ENCODE data around the gene SLC36A1. TPM values are rescaled to one million over a fixed set of nuclear protein-coding genes. Genes with fewer than 3 reads are reported as not detected.

Gene SLC36A1
- total and polyA plus RNA-seq, 8 donors = 4.0 to 34.5 (median 5.6) TPM

GRCh38 chr5:151483176-151483575 lies 35.8 kb downstream of the SLC36A1 start:
- no peak for DNase-seq
- intact Hi-C loops (cut with DNase I) = no loop called here
- no peaks in the 10 kb centered on the region for H3K27me3 ChIP-seq
- peak overlapping the region in 1 of 2 donors; percentile 77 for H3K27ac ChIP-seq
- peaks cover 0 to 32% of the 10 kb centered on the region in 2 donors for H3K4me1 ChIP-seq
- H3K36me3 ChIP-seq = peaks cover 0 to 73% of the 10 kb centered on the region in 2 donors
- no peaks in the 10 kb centered on the region for H3K9me3 ChIP-seq
- H3K4me3 ChIP-seq = no peak overlapping the region
- peak; percentile 81 for ATAC-seq
- TF ChIP-seq CTCF (IDR thresholded peaks at IDR 0.05) = no peak

GRCh38 chr5:151483647-151484046 lies 36.2 kb downstream of the SLC36A1 start:
- TF ChIP-seq CTCF (IDR thresholded peaks at IDR 0.05) = no peak
- peak; percentile 75 for ATAC-seq
- no peak overlapping the region for H3K4me3 ChIP-seq
- peak in 1 of 4 donors; percentile 46 for DNase-seq
- peaks cover 0 to 73% of the 10 kb centered on the region in 2 donors for H3K36me3 ChIP-seq
- H3K9me3 ChIP-seq = no peaks in the 10 kb centered on the region
- H3K4me1 ChIP-seq = peaks cover 0 to 32% of the 10 kb centered on the region in 2 donors
- H3K27me3 ChIP-seq = no peaks in the 10 kb centered on the region
- intact Hi-C loops (cut with DNase I) = no loop called here
- peak overlapping the region in 1 of 2 donors; percentile 77 for H3K27ac ChIP-seq

- intact Hi-C loops (cut with DNase I) = no loop called here
- H3K36me3 ChIP-seq = peaks cover 0 to 68% of the 10 kb centered on the region in 2 donors
- no peak overlapping the region for H3K4me3 ChIP-seq
- no peak overlapping the region for H3K27ac ChIP-seq
- no peak for TF ChIP-seq CTCF (IDR thresholded peaks at IDR 0.05)
- H3K9me3 ChIP-seq = no peaks in the 10 kb centered on the region
- H3K4me1 ChIP-seq = peaks cover 0 to 32% of the 10 kb centered on the region in 2 donors
- no peak for ATAC-seq
- no peak for DNase-seq
- no peaks in the 10 kb centered on the region for H3K27me3 ChIP-seq
Measured at GRCh38 chr5:151487544-151487943, 40.1 kb downstream of the SLC36A1 start.

- peaks cover 0 to 54% of the 10 kb centered on the region in 2 donors for H3K36me3 ChIP-seq
- no peak for TF ChIP-seq CTCF (IDR thresholded peaks at IDR 0.05)
- ATAC-seq (no peak), DNase-seq (no peak)
- no peak overlapping the region for H3K4me3 ChIP-seq
- no peaks in the 10 kb centered on the region for H3K9me3 ChIP-seq
- no peak overlapping the region for H3K27ac ChIP-seq
- peaks cover 0 to 24% of the 10 kb centered on the region in 2 donors for H3K4me1 ChIP-seq
- intact Hi-C loops (cut with DNase I) = loop anchor here in 1 of 2 donors (10.0 kb wide), 1 partner anchor 46 kb away; the partner anchor contains the start of gene SLC36A1
- H3K27me3 ChIP-seq = no peaks in the 10 kb centered on the region
Measured at GRCh38 chr5:151490627-151491026, 43.2 kb downstream of the SLC36A1 start.

- H3K27ac ChIP-seq = peak overlapping the region in 1 of 2 donors; percentile 76
- ATAC-seq = no peak
- no peak for DNase-seq
- H3K27me3 ChIP-seq = no peaks in the 10 kb centered on the region
- no peaks in the 10 kb centered on the region for H3K9me3 ChIP-seq
- H3K4me3 ChIP-seq = no peak overlapping the region
- H3K36me3 ChIP-seq = peaks cover 0 to 50% of the 10 kb centered on the region in 2 donors
- intact Hi-C loops (cut with DNase I) = loop anchor here in 1 of 2 donors (10.0 kb wide), 1 partner anchor 46 kb away; the partner anchor contains the start of gene SLC36A1
- peaks cover 0 to 24% of the 10 kb centered on the region in 2 donors for H3K4me1 ChIP-seq
- TF ChIP-seq CTCF (IDR thresholded peaks at IDR 0.05) = no peak
Measured at GRCh38 chr5:151491062-151491461, 43.7 kb downstream of the SLC36A1 start.

All from left lung (tissue), 10 donors.